M059J (cell line): ENCODE measurements around the gene SMAGP. TPM values are rescaled to one million over a fixed set of nuclear protein-coding genes. Genes with fewer than 3 reads are reported as not detected.
"Not testable (repeated sequence)": the region's sequence is repeated elsewhere in the genome, so short reads cannot be mapped to it uniquely, and the experiment has no call there.

Source experiments
- DNase-seq: peaks from one replicate; pipeline ENCODE4 v3.0.0-alpha.2; 2012; ENCODE audit warnings: low read depth
- total RNA-seq: library from RNA; depleted of rRNA; stranded (reverse); fragments of >200 nt; shearing (Covaris generic); gene quantifications from 2 replicates; pipeline ENCODE4 v1.2.3, GENCODE V29; 2014; rRNA removed

Gene SMAGP, protein sequence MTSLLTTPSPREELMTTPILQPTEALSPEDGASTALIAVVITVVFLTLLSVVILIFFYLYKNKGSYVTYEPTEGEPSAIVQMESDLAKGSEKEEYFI
- total RNA-seq: 15.8 and 17.8 TPM in 2 replicates

DNA sequence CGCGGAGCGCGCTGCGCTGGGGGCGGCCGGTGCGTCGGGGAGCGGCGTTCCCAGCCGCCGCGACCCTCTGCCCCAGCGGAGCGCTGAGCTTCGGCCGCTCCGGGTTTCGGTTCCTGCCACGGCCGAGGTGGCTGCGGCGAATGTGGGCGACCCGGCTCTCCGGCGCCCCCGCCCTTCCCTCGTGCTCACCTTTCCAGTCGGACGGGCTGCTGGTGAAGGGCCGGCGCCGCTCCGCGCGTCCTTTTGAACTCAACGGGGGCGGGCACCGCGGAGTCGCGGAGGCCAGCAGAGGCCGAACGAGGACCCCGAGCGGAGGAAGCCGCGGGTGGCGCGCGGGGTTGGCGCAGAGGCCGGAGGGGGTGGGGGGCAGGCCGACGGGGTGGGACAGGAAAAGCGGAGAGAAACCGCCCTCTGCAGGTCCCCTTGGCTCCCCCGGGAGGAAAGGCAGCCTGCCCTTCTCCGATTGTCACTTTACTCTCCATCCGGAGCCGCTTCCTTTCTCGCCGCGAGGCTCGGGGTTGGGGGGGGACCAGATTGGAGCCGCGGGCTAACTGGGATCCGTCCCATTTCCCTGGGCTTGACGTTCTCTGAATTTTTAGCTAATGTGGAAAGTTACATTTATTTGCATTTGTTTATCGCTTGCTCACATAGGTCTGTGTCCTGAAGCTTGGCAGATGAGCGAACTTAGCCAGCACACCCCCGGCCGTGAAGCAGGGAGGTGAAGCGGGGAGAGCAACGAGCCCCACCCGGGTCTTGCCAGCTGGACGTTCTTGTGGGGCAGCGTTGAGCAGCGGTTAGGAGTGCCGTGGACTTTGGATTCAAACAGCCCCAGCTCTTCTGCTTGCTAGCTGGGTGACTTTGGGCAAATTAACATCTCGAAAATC lies at the start of gene SMAGP:
TSS of gene SMAGP (minus strand) at position 349 of the 884 bp plus-strand sequence. CDS start 1,137 bp downstream, outside the sequence.
- DNase-seq: peak; percentile 60

DNA sequence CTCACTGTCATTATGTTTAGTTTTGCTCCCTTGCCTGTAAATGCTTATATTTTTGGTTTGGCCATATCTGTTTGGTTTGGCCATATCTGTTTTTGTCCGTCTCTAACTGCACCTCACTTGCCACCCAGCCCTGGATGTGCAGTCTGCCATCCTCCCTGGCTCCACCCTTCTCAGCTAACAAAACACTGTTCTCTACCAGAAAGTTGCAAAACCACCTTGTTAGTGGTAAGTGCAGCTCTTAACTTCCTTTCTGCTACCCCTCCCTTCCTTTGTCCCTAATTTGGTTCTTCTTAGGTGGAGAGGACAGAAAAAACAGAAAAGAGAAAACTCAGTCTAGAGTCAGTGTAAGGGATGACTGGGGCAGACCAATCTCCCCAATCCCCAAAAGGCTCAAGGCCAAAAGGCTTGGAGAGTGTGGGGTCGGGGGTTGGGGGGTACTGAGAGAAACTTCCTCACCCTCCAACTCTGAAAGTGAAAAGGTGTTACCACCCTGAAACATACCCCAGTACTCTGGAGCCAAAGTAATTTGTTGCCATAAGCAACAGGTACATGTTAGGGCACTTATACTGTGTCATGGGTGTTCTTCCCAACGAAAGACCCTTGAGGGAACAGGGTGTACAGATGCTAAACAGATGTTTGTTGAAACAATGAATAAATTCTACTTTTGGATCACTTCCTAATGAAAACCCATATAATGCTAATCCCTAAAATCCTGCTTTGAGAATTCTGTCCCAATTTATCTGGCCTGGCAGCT lies 48.8 kb upstream of the SMAGP start:
- DNase-seq: no peak

DNA sequence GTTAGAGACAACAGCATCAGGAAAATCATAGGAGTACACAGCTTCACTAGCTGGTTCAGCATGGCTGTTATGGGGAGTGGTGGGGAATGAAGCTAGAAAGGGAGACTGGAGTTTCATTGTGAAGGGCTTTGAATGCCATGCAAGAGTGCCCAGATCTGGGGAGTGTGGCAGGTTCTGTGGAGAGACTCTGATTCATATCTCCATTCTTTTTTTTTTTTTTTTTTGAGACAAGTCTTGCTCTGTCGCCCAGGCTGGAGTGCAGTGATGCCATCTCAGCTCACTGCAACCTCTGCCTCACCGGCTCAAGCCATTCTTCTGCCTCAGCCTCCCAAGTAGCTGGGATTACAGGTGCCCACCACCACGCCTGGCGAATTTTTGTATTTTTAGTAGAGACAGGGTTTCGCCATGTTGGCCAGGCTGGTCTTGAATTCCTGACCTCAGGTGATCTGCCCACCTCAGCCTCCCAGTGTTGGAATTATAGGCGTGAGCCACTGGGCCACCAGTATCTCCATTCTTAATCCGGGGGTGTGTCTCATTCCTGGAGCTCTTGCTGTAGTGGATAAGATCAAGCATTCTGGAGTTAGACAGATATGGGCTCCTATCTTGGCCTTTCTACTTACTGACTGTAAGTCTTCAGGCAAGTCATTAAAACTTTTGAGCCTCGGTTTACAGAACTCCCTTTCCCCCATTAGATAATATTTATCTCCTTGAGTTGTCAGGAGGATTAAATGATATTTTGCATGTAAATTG lies 48.0 kb upstream of the SMAGP start:
- not testable (repeated sequence) for DNase-seq

DNA sequence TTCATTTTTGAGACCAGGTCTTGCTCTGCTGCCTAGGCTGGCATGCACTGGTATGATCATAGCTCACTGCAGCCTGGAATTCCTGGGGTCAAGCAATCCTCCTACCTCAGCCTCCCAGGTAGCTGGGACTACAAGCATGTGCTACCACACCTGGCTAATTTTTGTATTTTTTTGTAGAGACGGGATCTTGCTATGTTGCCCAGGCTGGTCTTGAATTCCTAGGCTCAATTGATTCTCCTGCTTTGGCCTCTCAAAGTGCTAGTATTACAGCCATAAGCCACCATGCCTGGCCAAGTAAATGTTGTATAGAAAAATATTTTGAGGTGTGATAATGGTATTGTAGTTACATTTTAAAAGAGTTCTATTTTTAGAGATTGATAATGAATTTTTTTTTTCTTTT lies 41.2 kb upstream of the SMAGP start:
- no peak for DNase-seq

DNA sequence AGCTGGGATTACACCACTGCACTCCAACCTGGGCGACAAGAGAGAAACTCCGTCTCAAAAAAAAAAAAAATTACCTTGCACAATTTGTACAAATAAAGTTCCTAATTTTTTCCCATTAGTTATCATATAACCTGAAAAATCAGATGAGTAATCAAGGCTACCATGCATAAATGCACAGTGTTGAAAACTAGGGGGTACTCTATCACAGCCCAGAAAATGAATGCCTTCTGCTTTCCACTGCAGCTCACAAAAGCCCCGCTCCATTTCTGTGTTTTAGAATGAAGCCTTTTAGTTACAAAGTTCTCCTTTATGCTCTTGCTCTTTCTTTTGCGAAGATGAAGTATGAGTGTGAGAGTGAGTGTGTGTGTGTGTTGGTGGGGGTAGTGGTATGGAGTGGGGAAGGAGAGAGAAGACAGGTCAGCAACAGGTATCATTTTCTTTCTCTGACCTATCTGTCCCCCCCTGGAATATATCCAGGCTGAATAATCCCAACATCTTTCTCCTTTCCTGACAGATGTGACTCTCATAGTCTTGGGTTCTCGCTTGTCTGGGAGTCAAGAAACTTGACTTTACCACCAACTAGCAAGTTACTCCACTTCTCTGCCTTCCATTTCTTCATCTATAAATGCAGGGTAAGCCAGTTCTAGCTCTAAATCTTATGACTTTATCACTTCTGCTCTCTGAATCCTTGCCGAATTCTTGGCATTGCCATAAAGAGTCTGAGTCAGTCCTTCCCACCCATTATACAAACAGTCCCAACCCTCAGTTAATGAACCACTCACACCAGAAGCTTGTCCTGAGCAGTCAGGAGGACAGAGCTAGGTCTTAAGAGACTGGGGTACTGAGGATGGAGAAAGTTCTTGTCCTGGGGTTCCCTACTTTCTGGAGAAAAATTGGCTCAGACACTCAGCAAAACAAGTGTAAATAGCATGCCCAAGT lies 37.7 kb upstream of the SMAGP start:
- peak; percentile 79 for DNase-seq

DNA sequence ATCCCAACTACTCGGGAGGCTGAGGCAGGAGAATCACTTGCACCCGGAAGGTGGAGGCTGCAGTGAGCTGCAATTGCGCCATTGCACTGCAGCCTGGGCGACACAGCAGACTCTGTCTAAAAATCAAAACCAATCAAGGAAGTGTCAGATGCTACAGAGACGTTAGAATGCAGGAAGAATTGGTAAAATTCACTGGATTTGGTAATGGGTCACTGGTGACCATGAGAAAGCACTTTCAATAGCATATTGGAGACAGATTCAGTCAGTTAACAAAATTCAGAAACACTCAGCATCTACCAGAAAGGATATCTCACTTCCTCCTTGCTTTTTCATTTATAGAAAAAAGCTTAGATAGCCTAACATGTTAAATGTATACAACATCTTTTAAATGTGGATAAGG lies 36.3 kb upstream of the SMAGP start:
- no peak for DNase-seq

DNA sequence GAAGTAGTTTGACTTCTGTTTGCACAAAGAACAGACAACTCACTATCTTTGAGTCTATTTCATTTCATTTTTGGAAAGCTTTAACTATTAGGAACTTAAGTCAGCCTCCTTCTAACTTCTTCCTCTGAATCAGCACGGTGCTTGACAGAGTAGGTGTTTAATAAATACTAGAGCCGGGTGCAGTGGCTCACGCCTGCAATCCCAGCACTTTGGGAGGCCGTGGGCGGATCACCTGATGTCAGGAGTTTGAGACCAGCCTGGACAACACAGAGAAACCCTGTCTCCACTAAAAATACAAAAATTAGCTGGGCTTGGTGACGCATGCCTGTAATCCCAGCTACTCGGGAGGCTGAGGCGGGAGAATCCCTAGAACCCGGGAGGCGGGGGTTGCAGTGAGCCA lies 30.6 kb upstream of the SMAGP start:
- DNase-seq: not testable (repeated sequence)

DNA sequence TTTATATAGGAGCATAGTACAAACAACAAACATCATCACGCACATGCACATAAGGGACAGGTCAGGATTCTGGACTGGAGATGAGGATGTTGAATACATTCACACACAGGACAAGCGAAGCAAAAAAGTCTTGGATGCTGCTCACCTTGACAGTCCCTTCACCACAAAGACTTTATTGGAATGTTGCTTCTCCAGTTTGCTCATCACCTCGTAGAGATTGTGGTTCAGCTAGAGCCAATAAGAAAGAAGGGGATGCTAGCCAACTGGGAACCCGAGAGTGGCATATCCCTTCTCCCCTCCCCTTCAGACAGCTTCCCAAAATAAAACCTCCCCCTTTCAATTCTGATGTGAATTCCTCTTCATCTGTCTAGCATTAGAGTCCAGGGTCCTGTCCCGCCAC lies 25.4 kb upstream of the SMAGP start:
- no peak for DNase-seq

DNA sequence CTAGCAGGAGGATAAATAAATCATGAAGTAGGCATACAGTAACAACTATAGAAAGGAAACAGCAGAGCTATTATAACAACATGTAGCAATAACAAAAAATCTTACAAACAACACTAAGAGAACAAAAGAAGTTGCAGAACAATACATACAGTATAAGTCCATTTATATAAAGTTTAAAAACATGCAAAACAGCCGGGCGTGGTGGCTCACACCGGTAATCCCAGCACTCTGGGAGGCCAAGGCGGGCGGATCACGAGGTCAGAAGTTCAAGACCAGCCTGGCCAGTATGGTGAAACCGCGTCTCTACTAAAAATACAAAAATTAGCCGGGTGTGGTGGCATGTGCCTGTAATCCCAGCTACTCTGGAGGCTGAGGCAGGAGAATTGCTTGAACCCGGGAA lies 23.9 kb upstream of the SMAGP start:
- DNase-seq: not testable (repeated sequence)

DNA sequence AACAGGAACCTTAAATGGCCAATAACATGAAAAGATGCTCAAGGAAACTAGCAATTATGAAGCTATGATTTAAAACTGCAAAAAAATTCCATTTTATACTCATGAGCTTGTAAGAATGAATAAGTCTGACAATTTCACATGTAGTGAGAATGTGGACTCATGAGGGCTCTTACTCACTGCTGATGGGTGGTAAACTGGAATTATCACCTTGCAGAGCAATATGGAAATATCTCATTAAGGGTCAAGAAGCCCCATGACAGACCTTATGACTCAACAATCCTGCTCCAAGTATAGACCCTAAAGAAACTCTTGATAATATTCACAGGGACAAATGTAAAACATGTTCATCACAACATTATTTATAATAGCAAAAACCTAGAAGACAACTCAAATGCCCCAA lies 23.5 kb upstream of the SMAGP start:
- no peak for DNase-seq

DNA sequence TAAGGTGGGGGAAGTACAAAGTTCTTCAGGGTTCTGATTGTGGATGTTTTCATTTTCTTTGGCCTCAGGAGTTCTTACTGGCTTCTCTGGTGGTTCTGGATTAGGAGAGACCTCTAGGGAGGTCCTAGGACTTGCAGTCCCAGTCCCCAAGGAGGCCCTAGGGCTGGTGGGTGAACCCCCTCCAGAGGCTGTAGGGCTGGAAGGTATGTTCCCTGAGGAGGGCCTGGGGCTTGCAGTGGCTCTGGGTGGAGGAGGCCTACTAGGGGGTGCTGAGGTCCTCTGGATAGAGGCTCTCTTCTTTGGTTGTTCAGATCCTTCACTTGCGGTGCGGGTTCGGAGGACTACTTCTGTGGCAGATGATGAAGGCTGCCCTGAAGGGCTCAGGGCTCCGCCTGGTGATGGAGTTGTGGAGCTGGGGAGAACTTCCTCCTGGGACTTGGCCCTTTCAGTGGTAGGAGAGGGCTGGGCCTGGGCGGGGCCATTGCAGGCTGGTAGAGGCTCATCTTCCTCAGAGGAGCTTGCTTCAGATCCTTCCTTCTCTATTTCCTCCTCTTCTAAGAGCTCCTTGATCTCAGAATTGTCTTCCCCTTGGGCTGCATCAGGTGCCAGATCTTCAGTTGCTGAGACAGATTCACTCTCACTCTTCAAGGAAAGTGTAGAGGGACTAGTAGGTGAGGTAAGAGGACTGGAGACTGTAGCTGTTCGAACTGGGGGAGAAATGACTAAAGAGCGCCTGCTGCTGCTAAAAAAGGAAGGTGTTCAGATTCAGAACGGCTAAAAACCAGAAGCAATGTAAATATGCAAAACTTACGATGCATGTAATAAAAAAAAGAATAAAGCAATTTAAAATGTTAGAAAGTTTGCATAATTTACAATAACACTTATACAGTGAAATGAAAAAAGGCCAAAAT lies 21.6 kb upstream of the SMAGP start:
- not testable (repeated sequence) for DNase-seq

DNA sequence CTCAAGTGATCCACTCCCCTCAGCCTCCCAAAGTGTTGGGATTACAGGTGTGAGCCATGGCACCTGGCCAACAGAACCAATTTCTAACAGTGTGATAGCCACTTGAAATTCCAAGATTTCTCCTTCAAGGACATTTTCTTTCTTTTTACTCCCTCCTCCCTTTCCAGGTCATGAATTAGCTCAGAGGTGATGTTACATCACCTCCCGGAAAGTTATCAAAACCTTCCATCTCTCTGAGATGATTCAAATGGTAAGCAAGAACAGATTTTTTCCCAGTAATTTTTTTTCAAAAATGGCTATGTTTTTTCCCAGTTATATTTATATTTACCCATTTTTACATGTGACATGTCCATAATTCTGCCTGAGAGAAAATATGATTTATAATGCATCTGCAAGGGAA lies 15.6 kb upstream of the SMAGP start:
- DNase-seq: no peak

DNA sequence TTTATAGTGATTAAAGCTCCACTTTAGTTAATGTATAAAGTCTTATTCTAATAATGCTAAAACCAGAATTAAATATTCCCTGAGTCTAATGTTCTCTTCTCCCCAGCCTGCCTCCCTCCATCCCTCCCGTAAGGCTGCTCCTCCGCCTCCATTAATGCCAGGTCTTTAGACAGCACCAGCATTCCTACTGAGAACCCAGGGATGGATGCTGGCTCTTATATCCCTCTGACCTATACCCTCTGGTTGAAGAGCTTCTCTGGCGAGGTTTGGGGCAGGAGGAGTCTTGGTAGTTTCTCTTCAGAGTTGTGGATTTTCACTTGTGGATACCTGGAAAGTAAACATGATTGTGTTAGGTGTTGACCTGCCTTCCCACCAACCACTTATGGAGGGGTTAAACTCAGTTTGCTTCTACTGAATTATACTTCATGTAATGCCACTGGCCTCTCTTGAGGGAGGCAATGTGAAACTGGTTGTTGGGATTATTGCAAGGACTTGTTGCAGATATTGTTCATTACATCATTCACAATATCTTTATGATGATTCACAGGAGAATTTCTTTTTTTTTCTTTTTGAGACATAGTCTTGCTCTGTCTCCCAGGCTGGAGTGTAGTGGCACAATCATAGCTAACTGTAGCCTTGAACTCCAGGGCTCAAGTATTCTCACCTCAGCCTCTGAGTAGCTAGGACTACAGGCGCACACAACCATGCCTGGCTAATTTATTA lies 11.1 kb upstream of the SMAGP start:
- DNase-seq: no peak

DNA sequence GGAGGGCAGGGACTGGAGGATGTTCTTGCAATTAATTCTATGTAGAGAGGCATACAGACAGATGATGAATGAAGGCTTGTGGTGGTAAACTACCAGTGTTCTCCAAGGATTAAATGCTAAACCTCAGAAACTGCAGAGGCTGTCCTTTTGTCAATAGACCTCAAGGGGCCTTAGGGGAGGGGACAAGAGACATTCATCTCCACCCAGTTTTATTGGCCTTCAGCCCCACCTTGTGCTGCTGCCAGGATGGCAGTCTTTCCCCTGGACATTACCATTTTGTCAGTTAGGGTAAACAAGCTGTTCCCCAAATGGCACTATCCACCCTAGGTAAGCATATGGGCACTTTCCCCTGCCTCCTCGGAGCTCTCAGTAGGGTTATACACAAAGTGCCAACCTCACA lies 4.9 kb upstream of the SMAGP start:
- DNase-seq: no peak

DNA sequence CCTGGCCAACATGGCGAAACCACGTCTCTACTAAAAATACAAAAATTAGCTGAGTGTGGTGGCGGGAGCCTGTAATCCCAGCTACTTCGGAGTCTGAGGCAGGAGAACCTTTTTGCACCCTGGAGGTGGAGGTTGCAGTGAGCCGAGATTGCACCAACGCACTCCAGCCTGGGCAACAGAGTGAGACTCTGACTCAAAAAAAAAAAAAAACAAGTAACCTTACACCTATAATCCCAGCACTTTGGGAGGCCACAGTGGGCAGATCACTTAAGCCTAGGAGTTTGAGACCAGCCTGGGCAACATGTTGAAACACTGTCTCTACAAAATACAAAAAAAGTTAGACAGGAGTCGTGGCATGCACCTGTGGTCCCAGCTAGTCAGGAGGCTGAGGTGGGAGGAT lies 2.6 kb upstream of the SMAGP start:
- not testable (repeated sequence) for DNase-seq

DNA sequence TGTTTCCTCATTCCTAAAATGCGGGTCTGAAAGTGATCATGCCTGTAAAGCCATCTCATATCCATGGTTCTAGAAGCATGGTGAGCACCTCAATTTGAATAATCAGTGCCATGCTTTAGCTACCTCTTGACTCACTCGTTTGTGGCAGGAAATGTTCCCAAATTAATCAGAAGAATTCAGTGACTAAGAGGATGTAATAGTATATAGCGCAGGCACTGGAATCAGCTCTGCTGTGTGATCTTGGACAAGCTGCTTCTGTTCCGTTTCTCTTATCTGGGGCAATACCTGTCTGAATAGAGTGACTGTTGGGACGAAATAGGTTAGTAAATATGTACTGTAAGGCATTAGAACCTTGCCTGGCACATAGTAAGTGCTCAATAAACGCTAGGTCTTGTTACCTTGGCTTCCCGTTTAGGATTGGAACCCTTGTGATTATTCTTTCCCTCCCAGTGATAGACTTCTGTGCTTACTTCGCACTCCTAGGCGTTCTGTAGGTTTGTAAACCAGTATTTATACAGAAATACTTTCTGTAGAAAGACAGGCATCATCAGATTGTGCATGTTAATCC lies 820 bp upstream of the SMAGP start:
- DNase-seq: peak; percentile 89

DNA sequence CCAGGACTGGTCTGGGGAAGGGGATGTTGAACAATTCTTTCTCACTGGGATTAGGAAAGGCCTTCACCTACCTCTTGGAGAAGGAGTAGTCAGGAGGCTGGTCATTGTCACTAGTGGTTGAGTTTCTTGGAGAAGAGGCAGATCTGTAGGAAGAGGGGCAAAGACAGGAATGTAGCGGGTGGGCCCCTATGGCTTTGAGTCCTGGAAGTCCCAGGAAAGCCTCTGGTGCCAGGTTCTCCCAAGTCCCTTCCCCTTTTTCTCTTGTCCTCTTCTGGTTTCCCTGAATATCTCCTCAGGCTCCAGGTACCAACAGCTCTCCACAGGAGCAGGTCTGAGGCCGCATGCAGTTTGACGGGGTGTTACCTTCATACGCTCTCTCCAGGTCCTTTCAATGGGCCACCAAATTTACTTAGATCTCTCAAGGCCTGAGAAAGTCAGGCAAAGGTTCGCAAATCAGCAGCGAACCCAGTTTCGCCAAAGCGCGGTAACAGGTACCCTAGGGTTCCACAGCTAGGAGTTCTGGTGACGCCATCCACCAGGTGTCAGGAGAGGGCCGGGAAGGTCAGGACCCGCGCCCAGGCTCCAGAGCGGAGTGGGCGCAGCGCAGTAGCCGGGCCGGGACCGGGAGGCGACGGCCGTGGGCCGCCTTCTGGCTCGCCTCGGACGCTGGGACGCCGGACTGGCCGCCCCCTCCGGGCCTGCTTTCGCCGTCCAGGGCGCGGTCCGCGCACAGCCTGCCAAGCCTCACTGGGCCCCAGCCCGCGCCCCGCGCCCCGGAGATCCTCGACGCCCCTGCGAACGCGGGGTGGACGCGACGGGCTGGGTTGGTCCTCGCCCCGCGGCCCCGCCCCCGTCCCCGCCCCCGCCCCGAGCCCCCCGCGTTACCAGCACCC lies 795 bp downstream of the SMAGP start:
- DNase-seq: peak; percentile 47

DNA sequence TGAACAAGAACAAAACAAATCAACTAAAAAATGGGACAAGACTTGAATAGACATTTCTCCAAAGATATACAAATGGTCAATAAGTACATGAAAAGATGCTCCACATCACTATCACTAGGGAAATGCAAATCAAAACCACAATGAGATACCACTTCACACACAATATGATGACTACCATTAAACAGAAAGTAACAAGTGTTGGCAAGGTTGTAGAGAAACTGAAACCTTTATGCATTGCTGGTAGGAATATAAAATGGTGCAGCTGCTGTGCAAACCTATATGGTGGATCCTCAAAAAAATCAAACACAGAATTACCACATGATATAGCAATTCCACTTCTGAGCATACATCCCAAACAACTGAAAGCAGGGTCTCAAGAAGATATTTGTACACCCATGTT lies 5.2 kb downstream of the SMAGP start:
- DNase-seq: no peak
